GM19452 (cell line): ENCODE data around the gene BLNK.

ENCODE experiments used
- ATAC-seq: cut with Tn5 transposase; IDR thresholded peaks from one replicate; pipeline ENCODE4 v1.9.1; 2021; ENCODE audit not compliant: unreplicated experiment

The BLNK gene

GRCh38 chr10:96264938-96265337 lies 6.4 kb downstream of the BLNK start:
- no peak for ATAC-seq

DNA sequence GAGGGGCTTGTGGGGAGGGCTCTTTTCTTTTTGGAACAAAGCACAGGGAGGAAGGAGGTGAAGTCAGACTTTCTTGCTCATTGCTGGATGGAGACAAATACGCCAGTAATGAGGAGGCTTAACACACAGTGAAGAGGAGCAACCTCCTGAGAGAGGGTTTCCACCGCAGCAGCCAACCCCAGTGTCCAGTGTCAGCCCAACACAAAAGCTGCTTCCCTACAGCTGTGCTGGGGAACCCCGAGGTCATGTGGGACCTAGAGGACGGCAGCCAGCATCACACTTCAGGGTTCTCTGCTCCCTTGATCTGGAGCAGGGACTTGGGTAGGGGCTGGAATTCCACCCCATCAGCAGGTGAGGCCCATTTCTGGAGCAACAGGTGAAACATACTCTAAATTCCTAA lies 7.7 kb downstream of the BLNK start:
- no peak for ATAC-seq

GRCh38 chr10:96263176-96263575 lies 8.2 kb downstream of the BLNK start:
- no peak for ATAC-seq

- ATAC-seq: no peak
Measured at GRCh38 chr10:96261930-96262329, 9.4 kb downstream of the BLNK start.

DNA sequence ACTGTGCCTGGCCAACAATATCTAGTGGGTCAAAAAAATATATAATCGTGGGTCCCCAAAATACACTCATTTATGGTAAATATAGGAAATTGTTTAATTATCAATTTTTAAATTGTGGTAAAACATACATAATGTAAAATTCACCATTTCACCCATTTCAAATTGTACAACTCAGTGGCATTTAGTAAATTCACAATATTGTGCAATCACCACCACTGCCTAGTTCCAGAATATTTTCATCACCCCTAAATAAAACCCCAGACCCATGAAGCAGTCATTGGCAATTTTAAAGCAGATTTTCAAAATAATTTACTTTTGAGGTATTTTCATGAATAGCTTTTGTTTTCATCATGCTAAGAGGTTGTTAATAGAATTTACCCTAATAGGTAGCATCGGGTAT lies 10.2 kb downstream of the BLNK start:
- ATAC-seq: no peak

- no peak for ATAC-seq
Measured at GRCh38 chr10:96260014-96260413, 11.4 kb downstream of the BLNK start.

GRCh38 chr10:96259150-96259549 lies 12.2 kb downstream of the BLNK start:
- no peak for ATAC-seq

DNA sequence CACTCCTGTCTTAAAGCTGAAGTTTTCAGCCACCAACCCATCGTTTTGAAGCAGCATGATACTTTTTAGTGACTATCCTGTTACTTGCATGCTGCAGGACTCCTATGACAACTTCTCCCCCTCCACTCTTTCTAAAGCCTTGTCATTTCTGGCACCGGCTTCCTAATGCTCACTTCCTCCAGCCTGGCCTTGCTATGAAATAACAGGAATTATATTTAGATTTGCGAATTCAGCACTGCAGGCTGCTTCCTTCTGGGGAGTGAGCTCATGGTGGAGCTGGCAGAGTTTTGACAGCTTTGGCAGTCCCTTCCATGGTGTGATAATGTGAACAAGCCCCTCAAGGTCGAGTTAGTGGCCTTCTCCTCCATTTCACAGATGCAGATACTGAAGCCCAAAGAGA lies 13.4 kb downstream of the BLNK start:
- no peak for ATAC-seq

DNA sequence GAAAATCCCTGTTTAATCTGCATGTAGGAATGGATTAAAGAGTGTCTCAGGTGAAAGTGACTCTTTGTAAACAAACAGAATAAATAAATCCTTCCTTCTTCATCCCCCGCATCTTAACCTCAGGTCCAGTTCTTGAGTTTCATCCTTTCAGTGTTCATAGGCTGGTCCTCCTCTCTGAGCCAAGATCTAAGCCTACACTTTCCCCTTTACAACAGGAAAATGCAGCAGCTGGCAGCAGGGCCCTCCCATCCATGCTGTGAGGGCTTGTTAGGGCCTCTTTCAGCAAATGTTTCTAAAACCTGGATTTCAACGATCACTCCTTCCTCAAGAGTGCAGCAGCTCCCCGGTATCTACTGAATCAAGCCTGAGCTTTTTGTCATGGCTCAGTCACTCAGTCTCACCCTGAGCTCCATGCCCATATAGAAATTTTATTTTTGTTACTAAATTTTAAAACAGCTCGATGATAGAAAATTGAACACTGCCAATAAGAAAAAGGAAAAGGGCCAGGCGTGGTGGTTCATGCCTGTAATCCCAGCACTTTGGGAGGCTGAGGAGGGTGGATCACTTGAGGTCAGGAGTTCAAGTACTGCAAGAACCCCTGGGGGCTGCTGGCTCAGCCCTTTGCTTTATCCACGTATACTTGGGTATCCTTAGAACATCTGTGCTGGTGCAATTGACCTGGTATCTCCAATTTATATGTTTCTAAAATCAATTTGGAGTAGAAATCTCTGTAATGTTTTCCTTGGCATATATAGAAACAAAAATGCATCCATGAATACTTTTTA lies 15.6 kb downstream of the BLNK start:
- ATAC-seq: no peak

- ATAC-seq: no peak
Measured at GRCh38 chr10:96254976-96255375, 16.4 kb downstream of the BLNK start.

DNA sequence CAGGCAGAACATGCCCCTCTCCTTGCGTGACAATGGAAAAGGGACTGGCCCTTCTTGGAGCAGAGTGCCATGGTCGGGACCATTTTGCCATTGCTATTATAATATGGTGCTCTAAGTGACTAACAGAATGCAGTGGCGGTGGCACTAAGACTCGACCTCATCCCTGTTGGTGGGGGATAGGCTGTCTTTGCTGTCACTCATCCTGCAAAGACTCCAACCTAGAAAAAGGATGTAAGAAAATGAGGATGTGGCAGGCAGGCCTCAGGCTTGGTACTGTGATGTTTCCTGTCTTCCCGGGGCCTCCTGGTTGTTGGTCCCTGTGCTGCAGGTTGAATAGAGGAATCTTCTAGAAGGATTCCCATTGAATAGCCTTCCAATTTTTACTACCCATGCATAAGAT lies 18.6 kb downstream of the BLNK start:
- ATAC-seq: no peak

GRCh38 chr10:96250349-96250748 lies 21.0 kb downstream of the BLNK start:
- ATAC-seq: no peak

DNA sequence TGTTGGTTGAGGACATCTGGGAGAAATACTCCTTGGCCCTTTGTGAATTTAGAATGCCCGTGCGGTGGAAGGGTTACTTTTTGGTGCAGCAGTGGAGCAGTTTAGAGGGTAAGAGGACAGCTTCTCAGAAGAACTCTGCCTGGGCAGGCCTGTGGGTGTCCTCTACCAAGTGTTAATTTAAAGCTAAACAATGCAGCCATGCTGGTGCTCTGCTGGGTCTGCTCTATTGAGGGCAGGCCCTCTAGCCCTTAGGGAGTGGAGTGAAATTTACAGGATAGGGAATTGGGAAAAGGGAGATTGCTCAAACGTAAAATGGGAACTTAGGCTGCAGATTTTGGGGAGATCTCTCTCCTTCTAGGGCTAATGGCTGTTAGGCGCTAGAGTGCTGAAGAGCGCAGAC lies 22.1 kb downstream of the BLNK start:
- no peak for ATAC-seq

DNA sequence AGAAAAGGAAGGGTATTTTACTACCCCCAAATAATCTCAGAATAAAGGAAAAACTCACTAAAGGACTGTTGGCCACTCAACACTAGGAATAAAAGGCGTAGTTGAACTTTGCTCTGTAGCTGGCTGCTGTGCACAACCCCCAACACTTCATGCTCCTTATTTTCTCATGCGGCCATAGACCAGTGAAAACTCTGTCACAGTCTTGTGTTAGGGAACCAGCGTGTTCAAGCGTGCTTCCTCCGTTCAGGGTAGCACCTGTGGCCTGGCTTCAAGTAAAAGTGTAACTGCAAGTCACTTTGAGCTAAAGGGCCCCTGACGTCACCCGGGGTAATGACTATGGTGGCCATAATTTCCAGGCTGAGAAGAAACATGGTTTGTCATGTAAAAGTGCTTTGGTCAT lies 27.0 kb downstream of the BLNK start:
- ATAC-seq: peak; percentile 99

DNA sequence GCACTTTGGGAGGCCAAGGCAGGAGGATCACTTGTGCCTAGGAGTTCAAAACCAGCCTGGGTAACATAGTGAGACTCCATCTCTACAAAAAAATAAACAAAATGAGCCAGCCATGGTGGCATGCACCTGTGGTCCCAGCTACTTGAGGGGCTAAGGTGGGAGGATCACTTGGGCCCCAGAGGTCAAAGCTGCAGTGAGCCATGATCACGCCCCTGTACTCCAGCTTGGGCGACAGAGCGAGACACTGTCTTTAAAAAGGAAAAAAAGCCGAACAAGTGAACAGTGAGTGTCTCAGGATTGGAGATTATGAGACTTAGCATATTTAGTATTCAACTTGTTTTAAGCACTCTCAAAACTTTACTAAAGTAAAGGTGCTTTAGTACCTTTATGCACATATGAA lies 28.1 kb downstream of the BLNK start:
- ATAC-seq: no peak

DNA sequence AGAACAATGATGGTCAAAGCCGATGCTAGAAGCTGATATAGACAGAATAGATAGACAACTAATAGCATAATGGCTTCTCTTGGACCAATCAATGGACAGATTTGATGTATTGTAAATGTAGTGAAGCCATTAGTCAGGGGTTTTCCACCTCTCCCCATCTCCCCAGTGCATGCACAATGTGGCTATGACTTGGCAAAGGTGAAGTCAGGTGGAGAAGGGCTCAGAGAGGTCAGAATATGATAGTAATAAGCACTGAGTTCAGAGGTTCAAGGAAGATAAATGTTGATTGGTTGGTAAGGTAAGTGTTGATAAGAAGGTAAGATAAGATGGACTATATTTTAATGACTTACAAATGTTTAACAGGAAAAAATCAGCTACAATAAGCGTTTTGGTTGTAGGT lies 28.5 kb downstream of the BLNK start:
- no peak for ATAC-seq

GRCh38 chr10:96238646-96239623 lies 32.4 kb downstream of the BLNK start:
- ATAC-seq: no peak

GRCh38 chr10:96236876-96237275 lies 34.5 kb downstream of the BLNK start:
- ATAC-seq: no peak

GRCh38 chr10:96236090-96236478 lies 35.3 kb downstream of the BLNK start:
- ATAC-seq: no peak

- no peak for ATAC-seq
Measured at GRCh38 chr10:96235326-96236089, 35.9 kb downstream of the BLNK start.

DNA sequence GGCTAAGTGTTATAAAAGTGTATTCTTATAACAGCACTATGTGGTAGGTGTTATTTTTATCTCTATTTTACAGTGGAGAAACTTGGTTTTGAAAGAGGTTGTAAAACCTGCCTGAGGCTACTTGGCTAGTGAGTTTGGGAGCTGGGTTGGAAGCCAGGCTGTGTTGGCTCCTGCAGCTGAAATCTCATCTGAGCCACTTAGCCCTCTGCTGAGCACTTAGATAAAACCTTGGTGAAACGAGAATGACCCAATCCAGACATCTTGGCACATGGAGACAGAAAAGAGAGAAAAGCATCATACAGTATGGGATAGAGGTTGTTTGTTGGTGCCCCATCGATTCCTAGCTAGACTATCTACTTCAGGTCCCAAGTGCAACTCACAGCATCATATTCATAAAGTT lies 37.4 kb downstream of the BLNK start:
- ATAC-seq: no peak
